Measurements from ENCODE around the gene FGFRL1. TPM values are rescaled to one million over a fixed set of nuclear protein-coding genes. Genes with fewer than 3 reads are reported as not detected.

The FGFRL1 gene
- total RNA-seq, 4 donors from 2014 or later, result 59.0 to 93.9 (median 77.2) TPM

DNA sequence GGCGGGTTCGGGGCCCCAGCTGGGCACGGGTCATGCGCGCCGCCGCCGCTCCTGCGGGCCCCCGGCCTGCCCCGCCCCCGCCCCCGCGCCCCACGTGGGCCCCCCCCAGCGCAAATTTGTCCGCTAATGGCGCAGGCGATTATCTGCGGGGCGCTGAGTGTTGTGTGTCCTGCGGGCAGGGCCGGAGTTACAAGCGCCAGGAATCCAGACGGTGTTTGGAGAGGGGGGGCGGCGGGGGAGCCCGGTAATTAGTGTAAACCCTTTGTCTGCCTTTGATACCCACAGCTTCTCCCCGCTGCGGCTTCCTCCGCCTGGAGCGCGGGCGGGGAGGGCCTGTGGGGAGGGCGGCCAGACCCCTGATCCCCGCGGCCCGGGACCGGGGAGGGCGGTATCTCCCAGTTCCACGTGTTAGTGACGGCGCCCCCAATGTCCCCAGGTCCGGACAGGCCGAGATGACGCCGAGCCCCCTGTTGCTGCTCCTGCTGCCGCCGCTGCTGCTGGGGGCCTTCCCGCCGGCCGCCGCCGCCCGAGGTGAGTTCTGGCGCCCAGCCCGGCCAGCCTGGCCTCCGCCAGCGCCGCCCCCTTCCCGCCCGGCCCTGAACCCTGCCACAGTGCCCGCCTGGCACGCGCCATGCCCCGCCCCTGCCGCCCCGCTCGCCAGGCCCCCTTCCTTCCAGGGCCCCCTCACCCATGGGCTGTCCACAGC, 761 bp downstream of the FGFRL1 start:
- Histone ChIP-seq H3K27me3 (no peaks in the 10 kb centered on the region), H3K4me1 (peaks cover 32 to 34% of the 10 kb centered on the region in 2 donors), H3K4me3 (replicated peaks in 1 of 3) (peak overlapping the region in 2 of 3 donors; percentile 60 to 67), H3K27ac (peak overlapping the region in 2 of 3 donors; percentile 19 to 55), H3K9me3 (no peaks in the 10 kb centered on the region), H3K36me3 (no peaks in the 10 kb centered on the region)
- intact Hi-C loops (cut with DNase I), result loop anchor here (10.0 kb wide), 1 partner anchor 333 kb away; the partner anchor contains the start of gene UVSSA
- DNase-seq, result peak; percentile 73 to 80
- WGBS, 2 donors, result no CpG with 5 or more reads among the region's 69 CpGs
- TF ChIP-seq POLR2A (IDR thresholded peaks at IDR 0.05), result peak in 1 of 2 donors; percentile 43
- TF ChIP-seq, protein P1, sequence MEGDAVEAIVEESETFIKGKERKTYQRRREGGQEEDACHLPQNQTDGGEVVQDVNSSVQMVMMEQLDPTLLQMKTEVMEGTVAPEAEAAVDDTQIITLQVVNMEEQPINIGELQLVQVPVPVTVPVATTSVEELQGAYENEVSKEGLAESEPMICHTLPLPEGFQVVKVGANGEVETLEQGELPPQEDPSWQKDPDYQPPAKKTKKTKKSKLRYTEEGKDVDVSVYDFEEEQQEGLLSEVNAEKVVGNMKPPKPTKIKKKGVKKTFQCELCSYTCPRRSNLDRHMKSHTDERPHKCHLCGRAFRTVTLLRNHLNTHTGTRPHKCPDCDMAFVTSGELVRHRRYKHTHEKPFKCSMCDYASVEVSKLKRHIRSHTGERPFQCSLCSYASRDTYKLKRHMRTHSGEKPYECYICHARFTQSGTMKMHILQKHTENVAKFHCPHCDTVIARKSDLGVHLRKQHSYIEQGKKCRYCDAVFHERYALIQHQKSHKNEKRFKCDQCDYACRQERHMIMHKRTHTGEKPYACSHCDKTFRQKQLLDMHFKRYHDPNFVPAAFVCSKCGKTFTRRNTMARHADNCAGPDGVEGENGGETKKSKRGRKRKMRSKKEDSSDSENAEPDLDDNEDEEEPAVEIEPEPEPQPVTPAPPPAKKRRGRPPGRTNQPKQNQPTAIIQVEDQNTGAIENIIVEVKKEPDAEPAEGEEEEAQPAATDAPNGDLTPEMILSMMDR (IDR thresholded peaks at IDR 0.05), result no peak

DNA sequence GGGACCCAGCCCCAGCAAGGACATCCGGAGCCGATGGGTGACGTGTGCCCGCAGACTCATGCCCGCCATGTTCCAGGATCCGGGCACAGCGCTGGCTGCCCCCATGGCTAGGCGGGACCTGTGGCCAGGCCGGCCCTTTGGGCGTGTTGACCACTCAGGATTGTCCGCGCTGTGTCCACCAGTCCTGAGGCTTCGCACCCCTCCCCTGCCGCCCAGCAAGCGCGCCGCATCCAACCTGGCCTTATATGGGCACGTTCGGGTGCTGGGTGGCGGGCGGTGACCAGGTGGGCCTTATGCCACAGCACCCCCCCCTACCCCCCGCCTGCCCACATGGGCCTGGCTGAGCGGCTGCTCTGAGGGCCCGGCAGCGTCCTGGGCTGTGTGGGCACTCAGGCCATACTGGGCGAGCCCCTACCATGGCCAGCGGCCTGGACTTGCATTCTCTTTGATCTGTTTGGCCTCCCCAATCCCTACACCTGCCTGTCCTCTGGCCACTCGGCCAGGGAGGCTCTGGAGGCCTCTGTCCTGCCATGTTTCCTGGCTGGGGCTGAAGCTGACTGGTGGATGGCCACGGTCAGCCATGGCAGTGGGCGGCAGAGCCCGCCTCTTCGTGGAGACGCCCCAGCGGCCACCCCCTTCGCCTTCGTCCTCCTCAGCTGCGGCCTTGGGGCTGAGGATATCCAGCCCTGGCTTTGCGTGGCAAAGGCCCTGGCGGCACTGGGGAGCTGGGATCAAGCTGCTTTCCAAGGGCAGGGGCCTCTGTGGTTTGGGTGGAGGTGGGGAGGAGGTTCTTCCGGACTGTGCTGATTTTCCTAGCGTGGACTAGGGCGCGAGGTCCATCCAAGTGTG, 2.0 kb downstream of the FGFRL1 start:
- DNase-seq, result no peak
- 90 to 91% methylated on average over 17 to 32 of the region's 43 CpGs for WGBS, 2 donors
- Histone ChIP-seq H3K4me1 (peaks cover 35 to 40% of the 10 kb centered on the region in 2 donors), H3K4me3 (replicated peaks in 1 of 3) (no peak overlapping the region), H3K27me3 (no peaks in the 10 kb centered on the region), H3K9me3 (no peaks in the 10 kb centered on the region), H3K36me3 (no peaks in the 10 kb centered on the region), H3K27ac (no peak overlapping the region)
- intact Hi-C loops (cut with DNase I), result loop anchor here (10.0 kb wide), 1 partner anchor 331 kb away; the partner anchor contains the start of gene UVSSA
- TF ChIP-seq, protein P1 (IDR thresholded peaks at IDR 0.05), result no peak
- TF ChIP-seq POLR2A (IDR thresholded peaks at IDR 0.05), result no peak

DNA sequence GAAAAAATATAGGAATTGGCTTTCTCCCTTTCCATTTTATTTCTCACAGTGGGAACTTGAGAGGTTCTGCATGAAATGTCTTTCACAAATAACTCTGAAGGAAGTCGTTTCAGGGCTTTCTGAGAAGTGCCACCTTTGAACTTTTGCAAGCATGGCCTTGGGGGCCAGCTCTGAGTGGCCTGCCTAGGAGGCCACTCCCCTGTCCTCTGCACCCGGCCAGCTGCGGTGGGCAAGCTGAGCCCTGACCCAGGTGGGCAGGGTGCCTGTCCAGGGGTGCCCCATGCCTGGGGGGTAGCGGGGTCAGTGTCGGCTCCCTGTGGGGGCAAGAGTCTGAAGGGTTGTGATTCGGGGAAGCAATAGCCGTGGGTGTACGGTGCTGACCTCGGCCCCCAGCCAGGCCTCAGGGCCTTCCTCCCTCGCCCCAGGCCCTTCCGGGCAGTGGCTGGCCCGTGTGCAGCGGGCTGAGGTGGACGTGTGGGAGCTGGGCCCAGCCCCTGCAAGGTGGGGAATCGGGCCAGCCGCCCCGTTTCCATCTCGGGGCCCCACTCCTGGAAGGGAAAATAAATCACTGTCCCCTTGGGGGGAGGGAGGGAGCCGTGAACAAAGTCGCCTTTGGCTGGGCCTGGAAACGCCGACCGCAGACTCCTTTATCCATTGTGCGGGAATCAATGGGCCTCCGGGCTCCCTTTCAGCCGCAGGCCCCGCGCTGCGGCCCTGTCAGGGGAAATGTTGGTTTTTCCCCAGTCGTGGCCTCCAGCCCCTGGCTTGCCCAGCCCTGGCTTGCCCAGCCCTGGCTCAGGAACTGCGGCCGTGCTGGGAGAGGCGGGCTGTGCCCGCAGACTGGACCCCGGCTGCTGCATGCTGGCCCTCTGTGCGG, 3.1 kb downstream of the FGFRL1 start:
- WGBS, 2 donors, result 68 to 74% methylated on average over 22 to 32 of the region's 36 CpGs
- TF ChIP-seq POLR2A (IDR thresholded peaks at IDR 0.05), result no peak
- TF ChIP-seq, protein P1 (IDR thresholded peaks at IDR 0.05), result no peak
- DNase-seq, result no peak
- Histone ChIP-seq H3K27me3 (no peaks in the 10 kb centered on the region), H3K27ac (peak overlapping the region in 1 of 3 donors; percentile 8), H3K4me1 (peaks cover 30 to 34% of the 10 kb centered on the region in 2 donors), H3K36me3 (no peaks in the 10 kb centered on the region), H3K9me3 (no peaks in the 10 kb centered on the region), H3K4me3 (replicated peaks in 1 of 3) (no peak overlapping the region)
- intact Hi-C loops (cut with DNase I), result loop anchor here (10.0 kb wide), 1 partner anchor 330 kb away; the partner anchor contains the start of gene UVSSA

DNA sequence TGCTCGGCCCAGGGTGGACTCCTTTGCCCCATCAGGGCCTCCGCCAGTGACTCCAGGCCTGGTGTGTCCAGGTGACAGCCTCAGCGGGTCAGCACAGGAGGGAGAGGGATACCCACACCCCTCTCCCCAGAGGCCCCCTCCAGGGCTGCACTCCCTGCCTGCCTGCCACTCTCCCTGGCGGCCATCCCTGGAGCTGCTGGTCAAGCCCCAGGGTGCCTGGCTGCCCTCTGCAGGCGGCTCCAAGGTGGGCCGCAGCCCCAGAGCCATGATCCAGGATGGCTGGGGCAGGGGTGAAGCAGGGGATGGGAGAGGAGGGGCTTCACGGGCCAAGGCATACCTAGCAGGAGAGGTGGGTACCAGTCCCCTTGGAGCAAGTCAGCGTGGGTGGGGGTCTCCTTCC, 3.8 kb downstream of the FGFRL1 start:
- intact Hi-C loops (cut with DNase I), result loop anchor here (10.0 kb wide), 1 partner anchor 330 kb away; the partner anchor contains the start of gene UVSSA
- H3K36me3 ChIP-seq, result no peaks in the 10 kb centered on the region
- no peak overlapping the region for H3K4me3 ChIP-seq (replicated peaks in 1 of 3)
- H3K4me1 ChIP-seq, result peaks cover 28 to 31% of the 10 kb centered on the region in 2 donors
- H3K9me3 ChIP-seq, result no peaks in the 10 kb centered on the region
- 40% methylated on average over 1 of the region's 8 CpGs; no CpG with 5 or more reads in 1 of the 2 donors for WGBS, 2 donors
- DNase-seq, result no peak
- no peaks in the 10 kb centered on the region for H3K27me3 ChIP-seq
- H3K27ac ChIP-seq, result no peak overlapping the region
- TF ChIP-seq POLR2A (IDR thresholded peaks at IDR 0.05), result no peak
- TF ChIP-seq, protein P1 (IDR thresholded peaks at IDR 0.05), result no peak
